ENCODE results near the gene FNDC11.
A peak's percentile ranks its signal among the peaks of the same experiment; 100 is the strongest.

Gene FNDC11

GRCh38 chr20:63519668-63520503, 34.1 kb upstream of the FNDC11 start:
- no peaks in the 10 kb centered on the region; the same call in 1 of the 2 replicates for H3K4me1 ChIP-seq (ENCODE audit: insufficient read depth, low read length)

GRCh38 chr20:63520504-63520933, 33.4 kb upstream of the FNDC11 start, which contains the start of gene PPDPF:
PPDPF (plus strand) TSS chr20:63520765; CDS start chr20:63521309, 544 bp downstream.
- Histone ChIP-seq H3K36me3 (ENCODE audit: insufficient read depth, low read length) (peaks cover 7% of the 10 kb centered on the region), H3K4me1 (ENCODE audit: insufficient read depth, low read length) (no peaks in the 10 kb centered on the region; the same call in 1 of the 2 replicates), H3K9ac (ENCODE audit: low read depth, low read length) (peak within 1 kb of the TSS; percentile 86), H3K9me3 (ENCODE audit: control insufficient read depth, insufficient read depth, low read length) (no peaks in the 10 kb centered on the region)

More at GRCh38 chr20:63519668-63520503, 34.1 kb upstream of the FNDC11 start:
- Histone ChIP-seq H3K36me3 (ENCODE audit: insufficient read depth, low read length) (peaks cover 7% of the 10 kb centered on the region), H3K9ac (ENCODE audit: low read depth, low read length) (peak overlapping the region; percentile 86), H3K9me3 (ENCODE audit: control insufficient read depth, insufficient read depth, low read length) (no peaks in the 10 kb centered on the region)

- no peaks in the 10 kb centered on the region; the same call in 1 of the 2 replicates for H3K4me1 ChIP-seq (ENCODE audit: insufficient read depth, low read length)
- H3K9me3 ChIP-seq (ENCODE audit: control insufficient read depth, insufficient read depth, low read length): no peaks in the 10 kb centered on the region
- peak overlapping the region; percentile 86 for H3K9ac ChIP-seq (ENCODE audit: low read depth, low read length)
- H3K36me3 ChIP-seq (ENCODE audit: insufficient read depth, low read length): peaks cover 7% of the 10 kb centered on the region
Observed at GRCh38 chr20:63520934-63521601, 32.9 kb upstream of the FNDC11 start.

GRCh38 chr20:63521602-63522001, 32.4 kb upstream of the FNDC11 start:
- Histone ChIP-seq H3K36me3 (ENCODE audit: insufficient read depth, low read length) (peaks cover 7% of the 10 kb centered on the region), H3K9ac (ENCODE audit: low read depth, low read length) (peak overlapping the region; percentile 86), H3K9me3 (ENCODE audit: control insufficient read depth, insufficient read depth, low read length) (no peaks in the 10 kb centered on the region), H3K4me1 (ENCODE audit: insufficient read depth, low read length) (no peaks in the 10 kb centered on the region; the same call in 1 of the 2 replicates)

GRCh38 chr20:63522091-63522868, 31.7 kb upstream of the FNDC11 start:
- Histone ChIP-seq H3K4me1 (ENCODE audit: insufficient read depth, low read length) (no peaks in the 10 kb centered on the region; the same call in 1 of the 2 replicates), H3K9me3 (ENCODE audit: control insufficient read depth, insufficient read depth, low read length) (no peaks in the 10 kb centered on the region), H3K9ac (ENCODE audit: low read depth, low read length) (no peak overlapping the region; the same call in 1 of the 2 replicates), H3K36me3 (ENCODE audit: insufficient read depth, low read length) (peaks cover 7% of the 10 kb centered on the region)

- no peaks in the 10 kb centered on the region; the same call in 1 of the 2 replicates for H3K4me1 ChIP-seq (ENCODE audit: insufficient read depth, low read length)
- H3K9ac ChIP-seq (ENCODE audit: low read depth, low read length): no peak overlapping the region
Observed at GRCh38 chr20:63522981-63523611, 30.9 kb upstream of the FNDC11 start.

GRCh38 chr20:63525185-63525584, 28.8 kb upstream of the FNDC11 start:
- Histone ChIP-seq H3K4me1 (ENCODE audit: insufficient read depth, low read length) (no peaks in the 10 kb centered on the region), H3K36me3 (ENCODE audit: insufficient read depth, low read length) (peaks cover 7% of the 10 kb centered on the region), H3K9ac (ENCODE audit: low read depth, low read length) (no peak overlapping the region), H3K9me3 (ENCODE audit: control insufficient read depth, insufficient read depth, low read length) (no peaks in the 10 kb centered on the region)

More at GRCh38 chr20:63522981-63523611, 30.9 kb upstream of the FNDC11 start:
- Histone ChIP-seq H3K36me3 (ENCODE audit: insufficient read depth, low read length) (peaks cover 7% of the 10 kb centered on the region), H3K9me3 (ENCODE audit: control insufficient read depth, insufficient read depth, low read length) (no peaks in the 10 kb centered on the region)

GRCh38 chr20:63525971-63526370, 28.0 kb upstream of the FNDC11 start:
- Histone ChIP-seq H3K9me3 (ENCODE audit: control insufficient read depth, insufficient read depth, low read length) (no peaks in the 10 kb centered on the region), H3K36me3 (ENCODE audit: insufficient read depth, low read length) (peaks cover 7% of the 10 kb centered on the region), H3K4me1 (ENCODE audit: insufficient read depth, low read length) (no peaks in the 10 kb centered on the region), H3K9ac (ENCODE audit: low read depth, low read length) (no peak overlapping the region)

GRCh38 chr20:63527184-63527583, 26.8 kb upstream of the FNDC11 start:
- H3K9ac ChIP-seq (ENCODE audit: low read depth, low read length): no peak overlapping the region
- H3K4me1 ChIP-seq (ENCODE audit: insufficient read depth, low read length): no peaks in the 10 kb centered on the region
- H3K36me3 ChIP-seq (ENCODE audit: insufficient read depth, low read length): peaks cover 4% of the 10 kb centered on the region; the same call in 1 of the 2 replicates
- no peaks in the 10 kb centered on the region for H3K9me3 ChIP-seq (ENCODE audit: control insufficient read depth, insufficient read depth, low read length)

GRCh38 chr20:63529180-63529860, 24.6 kb upstream of the FNDC11 start:
- Histone ChIP-seq H3K36me3 (ENCODE audit: insufficient read depth, low read length) (no peaks in the 10 kb centered on the region), H3K9me3 (ENCODE audit: control insufficient read depth, insufficient read depth, low read length) (no peaks in the 10 kb centered on the region), H3K4me1 (ENCODE audit: insufficient read depth, low read length) (no peaks in the 10 kb centered on the region), H3K9ac (ENCODE audit: low read depth, low read length) (no peak overlapping the region)

GRCh38 chr20:63529861-63530787, 23.8 kb upstream of the FNDC11 start:
- Histone ChIP-seq H3K36me3 (ENCODE audit: insufficient read depth, low read length) (no peaks in the 10 kb centered on the region), H3K9me3 (ENCODE audit: control insufficient read depth, insufficient read depth, low read length) (no peaks in the 10 kb centered on the region), H3K4me1 (ENCODE audit: insufficient read depth, low read length) (no peaks in the 10 kb centered on the region), H3K9ac (ENCODE audit: low read depth, low read length) (no peak overlapping the region)

- Histone ChIP-seq H3K36me3 (ENCODE audit: insufficient read depth, low read length) (no peaks in the 10 kb centered on the region), H3K4me1 (ENCODE audit: insufficient read depth, low read length) (no peaks in the 10 kb centered on the region), H3K9ac (ENCODE audit: low read depth, low read length) (no peak overlapping the region)
Observed at GRCh38 chr20:63530788-63531160, 23.2 kb upstream of the FNDC11 start.

More at GRCh38 chr20:63530788-63531160, 23.2 kb upstream of the FNDC11 start:
- H3K9me3 ChIP-seq (ENCODE audit: control insufficient read depth, insufficient read depth, low read length): no peaks in the 10 kb centered on the region
